HepG2 (cell line): ENCODE results near the gene SLC22A7. TPM values are rescaled to one million over a fixed set of nuclear protein-coding genes. Genes with fewer than 3 reads are reported as not detected.

Source experiments
- ATAC-seq: fragments of 200-7000 bp; cut with Tn5 transposase; 3 replicates; pipeline ENCODE4 v1.9.1; 2020; ENCODE audit warnings: mild to moderate bottlenecking, moderate library complexity
- BruUV-seq: library from RNA; stranded (reverse); fragments of 400-500 nt; replicated peaks from 2 replicates; lab custom pipeline; 2021; lab: Mats Ljungman, UMichigan
- CTCF ChIA-PET: fragments of 300-600 bp; formaldehyde crosslinking; extraction: SDS; loops from one replicate; lab custom pipeline; 2021; ENCODE audit warnings: low total read pairs, inconsistent platforms, low intra/inter-chr PET ratio; lab: Yijun Ruan, JAX
- POLR2A ChIA-PET: fragments of 350-600 bp; sonication (Branson Sonifier 250); formaldehyde crosslinking; loops from one replicate; lab custom pipeline; 2020; ENCODE audit warnings: antibody characterized with exemption, inconsistent platforms; lab: Yijun Ruan, JAX
- DNase-seq: peaks from one replicate; pipeline ENCODE4 v3.0.0-alpha.2; 2015; ENCODE audit warnings: low spot score
- FAIRE-seq: peaks from 3 replicates; lab custom pipeline; 2011; peaks lifted over from hg19 to GRCh38; lab: Jason Lieb, UNC
- H2AFZ ChIP-seq: one replicate; pipeline ENCODE4 v1.6.1; 2011; ENCODE audit warnings: low read length, inconsistent platforms
- H3K27ac ChIP-seq: fragments of 300-600 bp; 3 replicates; pipeline ENCODE4 v1.8.0; 2011; ENCODE audit warnings: mixed run types, mild to moderate bottlenecking, mixed read lengths, low read length, inconsistent platforms; ENCODE audit not compliant: insufficient read depth; ENCODE audit errors: extremely low read length
- H3K27me3 ChIP-seq, 2 experiments: fragments of 200-600 bp in 1 of 2; 2 replicates in 1 of 2; 3 replicates in 1 of 2; pipeline versions ENCODE4 v1.6.0 to v1.8.0; 2011; ENCODE audit warnings: low read length in 2 of 2, mild to moderate bottlenecking in 2 of 2, moderate library complexity in 2 of 2, inconsistent platforms in 1 of 2; ENCODE audit not compliant: insufficient read depth in 2 of 2, control insufficient read depth in 1 of 2
- H3K36me3 ChIP-seq, 2 experiments: fragments of 200-600 bp in 1 of 2; replicated peaks in 1 of 2; 2 replicates in 1 of 2; 3 replicates in 1 of 2; pipeline versions ENCODE4 v1.5.1 to v1.8.0; 2011; ENCODE audit warnings: low read length in 2 of 2, inconsistent platforms in 1 of 2; ENCODE audit not compliant: insufficient read depth in 2 of 2, control insufficient read depth in 1 of 2
- H3K4me1 ChIP-seq: 2 replicates; pipeline ENCODE4 v1.5.1; 2012; ENCODE audit warnings: low read length, inconsistent platforms; ENCODE audit not compliant: insufficient read depth
- H3K4me2 ChIP-seq: 2 replicates; pipeline ENCODE4 v1.6.0; 2011; ENCODE audit warnings: low read depth, low read length, inconsistent platforms
- H3K4me3 ChIP-seq, 3 experiments: fragments of 200-600 bp in 1 of 3; sonication (generic), shearing (Covaris generic) in 1 of 3; replicated peaks in 1 of 3; 2 replicates each; pipeline ENCODE4 v1.5.1; 2011 to 2016; ENCODE audit warnings: low read length in 3 of 3, inconsistent platforms in 2 of 3, low read depth in 2 of 3, mild to moderate bottlenecking in 2 of 3, control low read depth in 1 of 3, mixed read lengths in 1 of 3; ENCODE audit not compliant: insufficient read depth in 1 of 3
- H3K79me2 ChIP-seq: one replicate; pipeline ENCODE4 v1.6.1; 2011; ENCODE audit warnings: low read length, inconsistent platforms; ENCODE audit not compliant: insufficient read depth
- H3K9ac ChIP-seq: 2 replicates; pipeline ENCODE4 v1.6.0; 2011; ENCODE audit warnings: mild to moderate bottlenecking, low read depth, low read length, inconsistent platforms; ENCODE audit not compliant: insufficient read depth
- H3K9me3 ChIP-seq: 2 replicates; pipeline ENCODE4 v1.5.1; 2012; ENCODE audit warnings: mild to moderate bottlenecking, low read length
- H4K20me1 ChIP-seq: 2 replicates; pipeline ENCODE4 v1.6.0; 2011; ENCODE audit warnings: inconsistent platforms, mild to moderate bottlenecking, low read length, moderate library complexity; ENCODE audit not compliant: insufficient read depth
- AGO1 ChIP-seq: fragments of 200-400 bp; formaldehyde crosslinking; IDR thresholded peaks from 2 replicates; pipeline ENCODE4 v1.6.1; 2017; ENCODE audit warnings: mild to moderate bottlenecking, low read depth, low read length, moderate library complexity; ENCODE audit not compliant: poor library complexity, severe bottlenecking
- CEBPB ChIP-seq: IDR thresholded peaks from 2 replicates; pipeline ENCODE4 v1.6.1; 2011; ENCODE audit warnings: low read depth, low read length, improper control_type of control experiment, borderline replicate concordance
- DNMT3B ChIP-seq: conservative IDR thresholded peaks from 2 replicates; pipeline ENCODE4 v1.6.1; 2016; ENCODE audit warnings: missing biosample characterization, control low read depth
- FOXP1 ChIP-seq, 2 experiments: fragments of 450-650 bp in 1 of 2; IDR thresholded peaks; 2 replicates each; pipeline ENCODE4 v1.6.1; 2017 to 2018; ENCODE audit warnings: antibody characterized with exemption in 1 of 2
- IRF9 ChIP-seq: sonication (generic); formaldehyde crosslinking; IDR thresholded peaks from 2 replicates; pipeline ENCODE4 v1.8.0; 2022; ENCODE audit warnings: missing genetic modification reagents, mild to moderate bottlenecking, borderline replicate concordance
- MEF2D ChIP-seq: sonication (generic); formaldehyde crosslinking; IDR thresholded peaks from 2 replicates; pipeline ENCODE4 v1.5.1; 2020; ENCODE audit warnings: mild to moderate bottlenecking, missing genetic modification reagents
- MLLT10 ChIP-seq: sonication (generic); formaldehyde crosslinking; IDR thresholded peaks from 2 replicates; pipeline ENCODE4 v1.4.0; 2020; ENCODE audit warnings: missing genetic modification reagents
- NFE2L2 ChIP-seq: fragments of 150-350 bp; IDR thresholded peaks from 2 replicates; pipeline ENCODE4 v1.6.1; 2014; ENCODE audit warnings: low read length
- NKX3-1 ChIP-seq: sonication (generic); formaldehyde crosslinking; IDR thresholded peaks from 2 replicates; pipeline ENCODE4 v1.5.0; 2020; ENCODE audit warnings: missing genetic modification reagents
- SMARCC2 ChIP-seq: fragments of 450-650 bp; IDR thresholded peaks from 2 replicates; pipeline ENCODE4 v1.6.1; 2017; ENCODE audit warnings: antibody characterized with exemption, mild to moderate bottlenecking
- SMARCE1 ChIP-seq: fragments of 450-650 bp; IDR thresholded peaks from 2 replicates; pipeline ENCODE4 v1.6.1; 2017; ENCODE audit warnings: borderline replicate concordance
- ZFP62 ChIP-seq: sonication (generic); formaldehyde crosslinking; IDR thresholded peaks from 2 replicates; pipeline ENCODE4 v1.4.0; 2020; ENCODE audit warnings: missing genetic modification reagents
- ZNF121 ChIP-seq: sonication (generic); formaldehyde crosslinking; IDR thresholded peaks from 2 replicates; pipeline ENCODE4 v1.5.0; 2020; ENCODE audit warnings: mild to moderate bottlenecking, missing genetic modification reagents
- ZNF644 ChIP-seq: IDR thresholded peaks from 2 replicates; pipeline ENCODE4 v1.6.1; 2016; ENCODE audit warnings: low read depth
- ZNF713 ChIP-seq: sonication (generic); formaldehyde crosslinking; IDR thresholded peaks from 2 replicates; pipeline ENCODE4 v1.4.0; 2020; ENCODE audit warnings: mild to moderate bottlenecking, missing genetic modification reagents
- ZNF766 ChIP-seq: sonication (generic); formaldehyde crosslinking; IDR thresholded peaks from 2 replicates; pipeline ENCODE4 v1.5.0; 2020; ENCODE audit warnings: missing genetic modification reagents, borderline replicate concordance
- ZNF777 ChIP-seq: sonication (generic); formaldehyde crosslinking; IDR thresholded peaks from 2 replicates; pipeline ENCODE4 v1.4.0; 2020; ENCODE audit warnings: missing genetic modification reagents
- WGBS: methylation state at CpG from one replicate; pipeline ENCODE4 v1.1.6; 2017; ENCODE audit warnings: low lambda C conversion rate; 5-methylcytosine and 5-hydroxymethylcytosine counted together
- in situ Hi-C: cut with HindIII; loops from 2 replicates; pipeline ENCODE4 v1.10.0; 2017; ENCODE audit warnings: low pct_unique_long_range_greater_than_20kb; ENCODE audit not compliant: extremely low pct_ligation_motif_present
- intact Hi-C: fragments of 100-400 bp; cut with micrococcal nuclease; formaldehyde crosslinking; loops from one replicate; pipeline ENCODE4 v1.10.0; 2022; ENCODE audit not compliant: unreplicated experiment
- polyA plus RNA-seq, 8 experiments: library from polyadenylated mRNA; depleted of rRNA in 3 of 8; stranded (reverse) in 7 of 8; unstranded in 1 of 8; fragments of >200 nt; fragmentation: Illumina TruSeq in 4 of 8; extraction: Trizol in 4 of 8; gene quantifications; 2 replicates each; pipeline versions ENCODE4 v1.2.1 to v1.2.3, GENCODE V29; 2011 to 2016; ENCODE audit warnings: low read depth in 4 of 8, missing spikeins in 1 of 8, mixed read lengths in 1 of 8; ENCODE audit not compliant: insufficient read depth in 1 of 8
- total RNA-seq, 5 experiments: library from RNA; depleted of rRNA; stranded (reverse); fragments of >200 nt; fragmentation: Illumina TruSeq; extraction: Trizol; gene quantifications; 2 replicates each; pipeline ENCODE4 v1.2.3, GENCODE V29; 2016; ENCODE audit warnings: low read depth in 1 of 5
- TF ChIP-seq, protein P1 (sequence below): IDR thresholded peaks from 2 replicates; pipeline ENCODE4 v1.6.1; 2016; ENCODE audit warnings: missing compliant biosample characterization, missing genetic modification reagents, borderline replicate concordance
- TF ChIP-seq, protein P2 (sequence below): sonication (generic); formaldehyde crosslinking; IDR thresholded peaks from 2 replicates; pipeline ENCODE4 v1.5.0; 2020; ENCODE audit warnings: mild to moderate bottlenecking, missing genetic modification reagents

Gene SLC22A7
- total and polyA plus RNA-seq, 2 of the 13 experiments (the other 11 are each of a cell fraction or from before 2014, with no cell fraction given), result 5.3 to 22.6 TPM

DNA sequence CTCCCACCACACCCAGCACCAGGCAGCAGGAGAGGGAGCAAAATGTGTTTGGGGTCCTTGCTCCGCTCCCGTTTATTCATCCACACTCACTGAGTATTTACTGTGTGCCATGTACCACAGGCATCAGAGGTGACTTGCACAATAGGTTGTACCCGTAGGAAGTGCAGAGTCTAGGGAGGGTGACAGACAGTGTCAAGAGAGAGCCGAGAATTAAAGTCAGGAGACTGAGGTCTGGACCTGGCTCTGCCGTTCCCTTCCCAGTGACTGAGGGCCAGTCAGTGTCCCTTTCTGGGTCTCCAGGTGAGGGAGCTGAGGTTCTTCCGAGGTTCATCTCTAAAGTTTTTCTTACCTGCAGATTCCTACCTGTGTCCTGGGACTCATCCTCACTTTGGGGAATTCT lies 32.5 kb upstream of the SLC22A7 start (continued):
- no peak for TF ChIP-seq SMARCC2
- TF ChIP-seq, protein P1, sequence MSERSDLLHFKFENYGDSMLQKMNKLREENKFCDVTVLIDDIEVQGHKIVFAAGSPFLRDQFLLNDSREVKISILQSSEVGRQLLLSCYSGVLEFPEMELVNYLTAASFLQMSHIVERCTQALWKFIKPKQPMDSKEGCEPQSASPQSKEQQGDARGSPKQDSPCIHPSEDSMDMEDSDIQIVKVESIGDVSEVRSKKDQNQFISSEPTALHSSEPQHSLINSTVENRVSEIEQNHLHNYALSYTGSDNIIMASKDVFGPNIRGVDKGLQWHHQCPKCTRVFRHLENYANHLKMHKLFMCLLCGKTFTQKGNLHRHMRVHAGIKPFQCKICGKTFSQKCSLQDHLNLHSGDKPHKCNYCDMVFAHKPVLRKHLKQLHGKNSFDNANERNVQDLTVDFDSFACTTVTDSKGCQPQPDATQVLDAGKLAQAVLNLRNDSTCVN (CRISPR knock-in tag), result no peak; the same call in 1 of the 2 replicates

DNA sequence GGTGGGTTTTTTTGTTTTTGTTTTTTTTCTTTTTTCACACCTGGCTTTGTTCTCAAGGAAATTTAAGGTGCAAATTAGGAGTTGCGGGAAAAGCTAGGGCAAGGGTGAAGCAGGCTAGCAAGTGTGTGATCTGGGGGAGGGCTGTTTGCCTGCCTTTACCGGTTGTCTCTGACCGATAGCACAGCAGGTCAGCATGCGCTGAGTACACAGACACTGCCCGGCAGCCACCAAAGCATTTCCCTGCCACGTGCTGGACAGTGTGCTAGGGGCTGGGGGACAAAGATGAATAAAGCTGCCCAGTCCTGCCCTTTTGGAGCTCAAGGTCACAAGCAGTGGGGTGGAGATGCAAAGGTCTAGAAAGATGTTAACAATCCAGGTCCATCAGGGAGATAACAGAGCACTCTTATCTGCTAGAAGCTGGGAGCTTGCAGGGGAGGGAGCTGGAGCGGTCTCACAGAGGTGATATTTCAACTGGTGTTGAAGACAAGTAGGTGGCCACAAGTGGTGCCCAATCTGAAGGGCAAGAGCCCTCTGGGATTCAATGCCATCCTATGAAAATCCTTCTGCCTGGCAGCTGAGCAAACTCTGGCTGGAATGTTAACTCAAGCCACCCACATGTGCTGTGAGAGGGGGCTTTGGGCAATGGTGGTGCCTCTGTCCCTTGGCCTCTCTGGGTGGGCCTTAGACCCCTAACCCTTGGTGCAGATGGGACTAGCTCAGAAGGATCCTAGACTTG lies 30.3 kb upstream of the SLC22A7 start:
- intact Hi-C loops, result loop anchor here (2.0 to 10.0 kb wide), 2 partner anchors 23 to 157 kb away; partner anchors contain the start of gene ABCC10
- Histone ChIP-seq H3K27ac (peak overlapping the region; percentile 91), H3K9me3 (no peaks in the 10 kb centered on the region), H2AFZ (no peak overlapping the region), H3K79me2 (no peaks in the 10 kb centered on the region), H4K20me1 (no peaks in the 10 kb centered on the region), H3K9ac (peak overlapping the region; percentile 69), H3K4me2 (peak overlapping the region; percentile 58), H3K4me3 (peak overlapping the region in 1 of 3 experiments; percentile 36; a peak in 2 of 6 replicates), H3K27me3 (no peaks in the 10 kb centered on the region), H3K36me3 (no peaks in the 10 kb centered on the region), H3K4me1 (peaks cover 96% of the 10 kb centered on the region)
- peak; percentile 99 for FAIRE-seq
- ChIA-PET POLR2A (interaction anchor here (0.7 to 20.0 kb wide), 29 partner anchors 10 to 339 kb away, joined by 3 to 314 read pairs (median 4); partner anchors contain the start of genes ABCC10, CNPY3, CRIP3 and CUL9), CTCF (no interaction called here)
- ATAC-seq, result peak; percentile 85
- BruUV-seq, result TSS peak; percentile 67
- in situ Hi-C loops, result no loop called here
- peak; percentile 99 for DNase-seq
- WGBS, result 0% methylated on average over 7 of the region's 7 CpGs
- TF ChIP-seq ZNF644 (CRISPR knock-in tag), result peak; percentile 93
- TF ChIP-seq DNMT3B, result peak; percentile 99
- TF ChIP-seq AGO1, result no peak
- peak; percentile 95 for TF ChIP-seq ZNF121 (CRISPR knock-in tag)
- peak; percentile 95 for TF ChIP-seq NKX3-1 (CRISPR knock-in tag)
- 0 out of 2 replicates have a peak, but pooled peaks have one; percentile 41 for TF ChIP-seq ZNF777
- no peak for TF ChIP-seq SMARCE1
- peak; percentile 99 for TF ChIP-seq MEF2D (CRISPR knock-in tag)
- peak; percentile 89 for TF ChIP-seq ZNF766
- TF ChIP-seq MLLT10 (CRISPR knock-in tag), result no peak
- peak; percentile 97 for TF ChIP-seq IRF9
- no peak for TF ChIP-seq NFE2L2
- peak; percentile 100 for TF ChIP-seq ZNF713 (CRISPR knock-in tag)
- no peak for TF ChIP-seq CEBPB
- 0 out of 2 replicates have a peak, but pooled peaks have one; percentile 63 for TF ChIP-seq ZFP62
- TF ChIP-seq, protein P2, sequence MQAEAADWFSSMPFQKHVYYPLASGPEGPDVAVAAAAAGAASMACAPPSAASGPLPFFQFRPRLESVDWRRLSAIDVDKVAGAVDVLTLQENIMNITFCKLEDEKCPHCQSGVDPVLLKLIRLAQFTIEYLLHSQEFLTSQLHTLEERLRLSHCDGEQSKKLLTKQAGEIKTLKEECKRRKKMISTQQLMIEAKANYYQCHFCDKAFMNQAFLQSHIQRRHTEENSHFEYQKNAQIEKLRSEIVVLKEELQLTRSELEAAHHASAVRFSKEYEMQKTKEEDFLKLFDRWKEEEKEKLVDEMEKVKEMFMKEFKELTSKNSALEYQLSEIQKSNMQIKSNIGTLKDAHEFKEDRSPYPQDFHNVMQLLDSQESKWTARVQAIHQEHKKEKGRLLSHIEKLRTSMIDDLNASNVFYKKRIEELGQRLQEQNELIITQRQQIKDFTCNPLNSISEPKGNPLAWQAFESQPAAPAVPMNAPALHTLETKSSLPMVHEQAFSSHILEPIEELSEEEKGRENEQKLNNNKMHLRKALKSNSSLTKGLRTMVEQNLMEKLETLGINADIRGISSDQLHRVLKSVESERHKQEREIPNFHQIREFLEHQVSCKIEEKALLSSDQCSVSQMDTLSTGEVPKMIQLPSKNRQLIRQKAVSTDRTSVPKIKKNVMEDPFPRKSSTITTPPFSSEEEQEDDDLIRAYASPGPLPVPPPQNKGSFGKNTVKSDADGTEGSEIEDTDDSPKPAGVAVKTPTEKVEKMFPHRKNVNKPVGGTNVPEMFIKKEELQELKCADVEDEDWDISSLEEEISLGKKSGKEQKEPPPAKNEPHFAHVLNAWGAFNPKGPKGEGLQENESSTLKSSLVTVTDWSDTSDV (CRISPR knock-in tag), result peak; percentile 97; the same call in 1 of the 2 replicates
- TF ChIP-seq FOXP1 (IDR thresholded peaks at IDR 0.05), result peak; percentile 75
- peak; percentile 98 for TF ChIP-seq FOXP1 (CRISPR knock-in tag; IDR thresholded peaks at IDR 0.05)
